AG04450 (cell line): Measurements from ENCODE around the gene ADIPOR1. TPM values are rescaled to one million over a fixed set of nuclear protein-coding genes. Genes with fewer than 3 reads are reported as not detected.

Experiments
- CTCF ChIA-PET: fragments of 300-600, 350-600 bp; formaldehyde crosslinking; extraction: SDS; loops from one replicate; lab custom pipeline; 2022; ENCODE audit warnings: antibody characterized with exemption, inconsistent platforms; lab: Charles Lee
- POLR2A ChIA-PET: fragments of 350-600 bp; formaldehyde crosslinking; extraction: SDS; loops from one replicate; lab custom pipeline; 2021; ENCODE audit warnings: antibody characterized with exemption, inconsistent platforms; lab: Yijun Ruan, JAX
- DNase-seq: peaks from one replicate; pipeline ENCODE4 v3.0.0-alpha.2; 2011; ENCODE audit warnings: low read depth, low spot score
- H3K27ac ChIP-seq: one replicate; pipeline ENCODE4 v1.5.1; 2012; ENCODE audit warnings: low read depth, low read length, control low read depth
- H3K27me3 ChIP-seq: one replicate; pipeline ENCODE4 v1.6.0; 2012; ENCODE audit warnings: low read length; ENCODE audit not compliant: control insufficient read depth, insufficient read depth
- H3K4me3 ChIP-seq: 2 replicates; pipeline ENCODE4 v1.5.1; 2011; ENCODE audit warnings: mild to moderate bottlenecking, low read depth, low read length, control low read depth
- H3K9me3 ChIP-seq: 2 replicates; pipeline ENCODE4 v1.5.1; 2012; ENCODE audit warnings: low read length; ENCODE audit not compliant: control insufficient read depth, insufficient read depth
- polyA plus RNA-seq: library from polyadenylated mRNA; depleted of rRNA; stranded (reverse); fragments of >200 nt; gene quantifications from 2 replicates; pipeline ENCODE4 v1.2.3, GENCODE V29; 2011
- TF ChIP-seq, protein P1 (sequence below): IDR thresholded peaks from 2 replicates; pipeline ENCODE4 v1.5.1; 2011; ENCODE audit warnings: low read depth, low read length, control low read depth, inconsistent platforms

The ADIPOR1 gene
- polyA plus RNA-seq, 1 experiment = 124 TPM

DNA sequence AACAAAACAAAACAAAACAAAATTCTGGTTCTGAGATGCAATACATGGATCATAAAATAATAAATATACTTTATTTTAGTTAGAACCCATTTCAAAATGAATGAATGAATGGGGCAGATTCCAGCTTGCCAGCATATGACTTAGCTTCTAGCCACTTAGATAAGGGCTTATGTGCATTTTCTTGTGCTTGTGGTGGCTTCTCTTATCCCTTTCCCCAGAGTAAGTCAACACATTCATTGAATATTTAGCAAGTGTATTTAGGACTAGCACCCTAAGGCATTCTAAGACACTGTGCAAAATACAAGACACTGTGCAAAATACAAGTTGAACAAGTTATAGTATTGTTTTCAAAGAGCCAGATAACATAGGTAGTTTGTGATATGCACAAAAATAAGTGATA lies 4.7 kb downstream of the ADIPOR1 start:
- H3K4me3 ChIP-seq = no peak overlapping the region
- CTCF ChIA-PET = interaction anchor here (1.3 kb wide), 1 partner anchor 314 kb away, joined by 4 read pairs; no protein-coding TSS in a partner anchor
- H3K27me3 ChIP-seq = no peaks in the 10 kb centered on the region
- DNase-seq = no peak
- POLR2A ChIA-PET = no interaction called here
- no peaks in the 10 kb centered on the region; the same call in 1 of the 2 replicates for H3K9me3 ChIP-seq
- TF ChIP-seq, protein P1, sequence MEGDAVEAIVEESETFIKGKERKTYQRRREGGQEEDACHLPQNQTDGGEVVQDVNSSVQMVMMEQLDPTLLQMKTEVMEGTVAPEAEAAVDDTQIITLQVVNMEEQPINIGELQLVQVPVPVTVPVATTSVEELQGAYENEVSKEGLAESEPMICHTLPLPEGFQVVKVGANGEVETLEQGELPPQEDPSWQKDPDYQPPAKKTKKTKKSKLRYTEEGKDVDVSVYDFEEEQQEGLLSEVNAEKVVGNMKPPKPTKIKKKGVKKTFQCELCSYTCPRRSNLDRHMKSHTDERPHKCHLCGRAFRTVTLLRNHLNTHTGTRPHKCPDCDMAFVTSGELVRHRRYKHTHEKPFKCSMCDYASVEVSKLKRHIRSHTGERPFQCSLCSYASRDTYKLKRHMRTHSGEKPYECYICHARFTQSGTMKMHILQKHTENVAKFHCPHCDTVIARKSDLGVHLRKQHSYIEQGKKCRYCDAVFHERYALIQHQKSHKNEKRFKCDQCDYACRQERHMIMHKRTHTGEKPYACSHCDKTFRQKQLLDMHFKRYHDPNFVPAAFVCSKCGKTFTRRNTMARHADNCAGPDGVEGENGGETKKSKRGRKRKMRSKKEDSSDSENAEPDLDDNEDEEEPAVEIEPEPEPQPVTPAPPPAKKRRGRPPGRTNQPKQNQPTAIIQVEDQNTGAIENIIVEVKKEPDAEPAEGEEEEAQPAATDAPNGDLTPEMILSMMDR = no peak
- no peak overlapping the region for H3K27ac ChIP-seq

DNA sequence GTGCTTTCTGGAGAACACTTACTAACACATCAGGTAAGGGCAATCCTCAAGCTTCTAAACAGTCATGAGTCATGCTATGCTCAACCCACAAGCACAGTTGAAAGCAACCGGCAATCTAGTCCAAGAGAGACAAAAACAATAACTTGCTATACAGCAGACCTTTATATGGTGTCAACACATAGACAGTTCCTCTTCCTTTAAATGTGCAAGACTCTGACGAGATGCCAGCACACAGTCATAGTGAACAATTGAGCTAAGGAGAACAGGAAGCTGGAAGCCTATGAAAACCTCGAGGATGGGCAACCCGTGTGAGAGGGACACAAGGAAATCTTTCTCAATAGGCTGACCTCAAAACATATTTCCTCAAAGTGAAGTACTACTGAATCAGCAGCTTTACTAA lies 5.3 kb downstream of the ADIPOR1 start:
- POLR2A ChIA-PET = no interaction called here
- H3K27ac ChIP-seq = no peak overlapping the region
- no peaks in the 10 kb centered on the region for H3K27me3 ChIP-seq
- H3K4me3 ChIP-seq = no peak overlapping the region
- TF ChIP-seq, protein P1 = no peak
- CTCF ChIA-PET = interaction anchor here (1.3 kb wide), 1 partner anchor 315 kb away, joined by 4 read pairs; no protein-coding TSS in a partner anchor
- H3K9me3 ChIP-seq = no peaks in the 10 kb centered on the region; the same call in 1 of the 2 replicates
- DNase-seq = no peak

DNA sequence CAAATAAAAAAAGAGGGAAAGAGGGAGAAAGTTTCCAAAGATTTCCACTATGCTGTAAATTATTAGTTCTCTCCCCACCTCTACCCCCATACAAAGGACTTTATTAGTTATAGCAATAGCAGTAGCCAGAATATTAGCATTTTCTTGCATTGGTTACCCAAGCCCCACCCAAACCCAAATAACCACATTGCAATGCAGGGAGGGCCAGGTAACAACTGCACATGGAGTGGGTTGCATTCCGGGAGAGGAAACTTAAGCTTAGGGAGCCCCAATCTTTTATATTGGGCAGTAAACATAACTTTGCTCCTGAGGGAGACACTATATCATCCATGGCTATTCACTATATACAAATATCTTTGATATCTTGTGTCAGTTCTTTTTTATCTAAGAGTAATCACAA lies 6.0 kb downstream of the ADIPOR1 start:
- H3K27ac ChIP-seq = no peak overlapping the region
- no peaks in the 10 kb centered on the region for H3K27me3 ChIP-seq
- no peak for DNase-seq
- CTCF ChIA-PET = interaction anchor here (1.3 kb wide), 1 partner anchor 315 kb away, joined by 4 read pairs; no protein-coding TSS in a partner anchor
- no peaks in the 10 kb centered on the region for H3K9me3 ChIP-seq
- H3K4me3 ChIP-seq = no peak overlapping the region
- POLR2A ChIA-PET = no interaction called here
- TF ChIP-seq, protein P1 = no peak

DNA sequence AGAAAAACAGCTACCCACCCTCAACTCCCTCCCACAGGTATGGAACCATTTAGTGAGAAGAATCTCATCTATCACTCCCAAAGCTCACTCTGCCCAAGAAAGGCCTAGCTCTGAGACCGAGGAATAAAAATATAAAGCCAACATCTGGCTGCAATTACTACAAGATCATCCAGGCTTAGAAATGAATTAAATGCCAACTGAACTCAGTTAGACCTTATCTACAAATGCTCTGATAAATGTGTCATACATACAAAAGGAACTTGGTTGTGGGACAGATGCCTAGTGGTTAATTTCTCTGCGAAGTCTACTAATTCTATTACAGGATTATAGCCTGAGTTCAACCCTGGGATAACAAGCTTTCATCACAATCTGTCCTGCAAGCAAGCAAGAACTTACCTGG lies 6.7 kb downstream of the ADIPOR1 start:
- Histone ChIP-seq H3K4me3 (no peak overlapping the region), H3K27ac (no peak overlapping the region), H3K27me3 (no peaks in the 10 kb centered on the region), H3K9me3 (no peaks in the 10 kb centered on the region)
- ChIA-PET POLR2A (no interaction called here), CTCF (no interaction called here)
- TF ChIP-seq, protein P1 = no peak
- DNase-seq = no peak

DNA sequence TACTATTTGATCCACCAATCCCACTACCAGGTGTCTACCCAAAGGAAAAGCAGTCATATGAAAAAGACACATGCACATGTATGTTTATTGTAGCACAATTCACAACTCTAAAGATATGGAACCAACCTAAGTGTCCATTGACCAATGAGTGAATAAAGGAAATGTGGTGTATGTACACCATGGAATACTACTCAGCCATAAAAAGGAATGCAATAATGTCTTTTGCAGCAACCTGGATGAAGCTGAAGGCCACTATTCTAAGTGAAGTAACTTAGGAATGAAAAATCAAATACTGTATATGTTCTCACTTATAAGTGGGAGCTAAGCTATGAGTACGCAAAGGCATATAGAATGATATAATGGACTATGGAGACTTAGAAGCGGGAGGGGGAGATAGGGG lies 12.6 kb downstream of the ADIPOR1 start:
- no peaks in the 10 kb centered on the region for H3K27me3 ChIP-seq

More for the DNA sequence above, 12.6 kb downstream of the ADIPOR1 start:
- POLR2A ChIA-PET = no interaction called here
- DNase-seq = no peak
- Histone ChIP-seq H3K9me3 (no peaks in the 10 kb centered on the region), H3K27ac (no peak overlapping the region), H3K4me3 (no peak overlapping the region)
- TF ChIP-seq, protein P1 = no peak
- CTCF ChIA-PET = interaction anchor here (1.1 kb wide), 1 partner anchor 54 kb away, joined by 3 read pairs; no protein-coding TSS in a partner anchor
